Omental fat pad (tissue), 4 donors: Measurements from ENCODE around the gene HCN4. TPM values are rescaled to one million over a fixed set of nuclear protein-coding genes. Genes with fewer than 3 reads are reported as not detected.
A peak's percentile ranks its signal among the peaks of the same experiment; 100 is the strongest.
"Not testable (repeated sequence)": the region's sequence is repeated elsewhere in the genome, so short reads cannot be mapped to it uniquely, and the experiment has no call there.

Experiments
- ATAC-seq: fragments of 150-250 bp; one replicate; pipeline ENCODE4 v1.9.1; 2016; ENCODE audit warnings: mild to moderate bottlenecking, moderate library complexity; ENCODE audit not compliant: low FRiP score
- DNase-seq: peaks from one replicate; pipeline ENCODE4 v3.0.0-alpha.2; 2019; ENCODE audit warnings: low spot score
- CTCF ChIP-seq, 3 donors: fragments of 450-650 bp; IDR thresholded peaks; one replicate each; pipeline ENCODE4 v1.5.1; 2016 to 2017; ENCODE audit warnings: antibody characterized with exemption in 3 of 3, mild to moderate bottlenecking in 3 of 3, moderate library complexity in 2 of 3
- total RNA-seq, 4 donors: library from RNA; depleted of rRNA; stranded (reverse); fragments of >200 nt; gene quantifications; one replicate each; pipeline ENCODE4 v1.1.0, GENCODE V29; 2016

HCN4 gene
- total RNA-seq: not detected

GRCh38 chr15:73368301-73369136 lies at the start of gene HCN4:
Gene HCN4, minus strand, starts transcription at chr15:73368958. Its CDS starts 688 bp downstream, at chr15:73368270.
- TF ChIP-seq CTCF (IDR thresholded peaks at IDR 0.05): no peak
- ATAC-seq: peak; percentile 6

GRCh38 chr15:73414876-73415275 lies 46.1 kb upstream of the HCN4 start:
- no peak for TF ChIP-seq CTCF (IDR thresholded peaks at IDR 0.05)
- no peak for DNase-seq
- no peak for ATAC-seq

More at GRCh38 chr15:73368301-73369136, at the start of gene HCN4:
- DNase-seq: no peak

- DNase-seq (no peak), ATAC-seq (no peak)
- no peak for TF ChIP-seq CTCF (IDR thresholded peaks at IDR 0.05)
Measured at GRCh38 chr15:73403171-73403570, 34.4 kb upstream of the HCN4 start.

GRCh38 chr15:73400222-73400621 lies 31.5 kb upstream of the HCN4 start:
- ATAC-seq, DNase-seq: not testable (repeated sequence)

- TF ChIP-seq CTCF (IDR thresholded peaks at IDR 0.05): no peak
- no peak for DNase-seq
- no peak for ATAC-seq
Measured at GRCh38 chr15:73398861-73399260, 30.1 kb upstream of the HCN4 start.

GRCh38 chr15:73397461-73397860 lies 28.7 kb upstream of the HCN4 start:
- TF ChIP-seq CTCF (IDR thresholded peaks at IDR 0.05): no peak
- DNase-seq (no peak), ATAC-seq (no peak)

GRCh38 chr15:73395671-73396070 lies 26.9 kb upstream of the HCN4 start:
- DNase-seq (no peak), ATAC-seq (no peak)
- no peak for TF ChIP-seq CTCF (IDR thresholded peaks at IDR 0.05)
